Endothelial cell of hepatic sinusoid (primary cell): ENCODE measurements around the gene BFAR.
"Not testable (repeated sequence)": the region's sequence is repeated elsewhere in the genome, so short reads cannot be mapped to it uniquely, and the experiment has no call there.

Experiments
- in situ Hi-C: cut with HindIII; loops from 2 replicates; pipeline ENCODE4 v1.10.0; 2017; ENCODE audit warnings: low sequenced_read_pairs

The BFAR gene

DNA sequence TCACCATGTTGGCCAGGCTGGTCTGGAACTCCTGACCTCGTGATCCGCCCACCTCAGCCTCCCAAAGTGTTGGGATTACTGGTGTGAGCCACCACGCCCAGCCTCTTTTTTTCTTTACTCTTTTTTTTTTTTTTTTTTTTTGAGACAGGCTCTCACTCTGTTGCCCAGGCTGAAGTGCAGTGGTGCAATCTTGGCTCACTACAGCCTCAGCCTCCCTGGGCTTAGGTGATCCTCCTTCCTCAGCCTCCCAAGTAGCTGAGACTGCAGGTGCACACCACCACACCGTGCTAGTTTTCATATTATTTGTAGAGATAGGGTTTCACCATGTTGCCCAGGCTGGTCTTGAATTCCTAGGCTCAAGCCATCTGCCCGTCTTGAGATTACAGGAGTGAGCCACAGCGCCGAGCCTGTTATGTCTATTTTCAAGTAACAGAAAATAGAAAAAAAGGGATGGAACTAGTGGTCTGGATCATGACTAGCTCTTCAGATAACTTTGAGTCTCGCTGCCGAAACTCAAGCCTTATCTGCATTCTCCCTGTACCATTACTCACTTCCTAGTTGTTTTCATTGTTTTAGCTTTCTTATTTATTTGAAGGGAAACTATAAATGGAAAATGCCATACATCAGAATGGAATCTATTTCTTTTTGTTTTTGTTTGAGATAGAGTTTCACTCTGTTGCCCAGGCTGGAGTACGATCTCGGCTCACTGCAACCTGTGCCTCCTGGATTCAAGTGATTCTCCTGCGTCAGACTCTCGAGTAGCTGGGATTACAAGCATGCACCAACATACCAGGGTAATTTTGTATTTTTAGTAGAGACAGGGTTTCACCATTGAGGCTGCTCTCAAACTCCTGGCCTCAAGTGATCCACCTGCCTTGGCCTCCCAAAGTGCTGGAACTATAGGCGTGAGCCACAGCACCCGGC lies 53.4 kb downstream of the BFAR start:
- in situ Hi-C loops = not testable (repeated sequence)

DNA sequence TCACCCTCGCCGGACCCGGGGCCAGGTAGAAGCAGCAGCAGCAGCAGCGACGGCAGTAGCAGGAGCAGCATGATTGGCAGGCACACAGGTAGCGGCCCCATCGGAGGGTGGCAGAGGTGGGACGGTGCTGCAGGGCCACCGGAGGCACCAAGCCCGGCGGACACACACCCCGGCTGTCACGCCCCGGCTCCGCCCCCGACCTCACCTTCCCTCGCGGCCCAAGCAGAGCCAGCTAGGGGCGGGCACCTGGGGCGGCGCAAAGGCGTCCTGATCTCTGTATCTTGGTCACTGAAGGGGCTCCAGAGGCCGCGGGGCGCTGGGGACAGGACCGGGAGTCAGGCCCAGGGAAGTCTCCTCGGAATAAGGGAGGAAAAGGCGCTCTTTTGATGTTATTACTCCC lies 61.4 kb downstream of the BFAR start, which contains the start of gene PLA2G10:
PLA2G10 (minus strand) TSS at position 180 of the 400 bp plus-strand sequence; CDS start at position 101, 79 bp downstream.
- in situ Hi-C loops = not testable (repeated sequence)

DNA sequence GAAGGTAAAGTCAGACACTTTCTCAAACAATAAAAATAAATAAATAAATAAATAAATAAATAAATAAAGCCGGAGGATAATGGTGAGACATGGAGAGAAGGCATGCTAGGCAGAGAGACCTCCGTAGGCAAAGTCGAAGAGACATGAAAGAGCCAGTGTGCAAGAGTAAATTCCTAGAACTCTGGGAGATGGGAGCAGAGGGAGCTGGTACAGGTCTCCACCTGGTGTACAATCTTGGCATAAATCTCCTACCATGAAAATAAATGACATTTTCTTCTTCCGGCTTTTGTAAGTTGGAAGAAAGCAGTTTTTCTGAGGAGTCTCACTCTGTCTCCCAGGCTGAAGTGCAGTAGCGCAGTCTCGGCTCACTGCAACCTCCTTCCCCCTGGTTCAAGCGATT lies 69.1 kb downstream of the BFAR start:
- in situ Hi-C loops = not testable (repeated sequence)

DNA sequence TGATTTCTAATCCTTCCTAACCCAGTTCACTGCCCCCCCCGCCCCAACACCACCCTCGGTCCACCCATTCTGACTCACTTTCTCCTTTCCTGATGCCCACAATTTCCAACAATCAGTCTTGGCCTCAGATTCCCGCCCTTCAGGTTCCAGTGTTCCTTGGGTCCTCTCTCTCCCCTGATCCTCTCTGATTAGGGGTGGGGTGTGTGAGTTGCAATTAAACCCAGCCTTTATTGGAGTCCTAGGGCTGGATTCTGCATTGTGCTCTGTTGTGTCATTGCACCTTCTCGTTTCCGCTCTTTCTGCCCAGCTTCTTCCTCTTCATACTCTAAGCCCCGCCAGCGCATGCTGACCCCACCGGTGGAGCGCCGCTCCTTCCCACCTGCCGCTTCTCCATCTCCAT lies 69.9 kb downstream of the BFAR start:
- in situ Hi-C loops = not testable (repeated sequence)

DNA sequence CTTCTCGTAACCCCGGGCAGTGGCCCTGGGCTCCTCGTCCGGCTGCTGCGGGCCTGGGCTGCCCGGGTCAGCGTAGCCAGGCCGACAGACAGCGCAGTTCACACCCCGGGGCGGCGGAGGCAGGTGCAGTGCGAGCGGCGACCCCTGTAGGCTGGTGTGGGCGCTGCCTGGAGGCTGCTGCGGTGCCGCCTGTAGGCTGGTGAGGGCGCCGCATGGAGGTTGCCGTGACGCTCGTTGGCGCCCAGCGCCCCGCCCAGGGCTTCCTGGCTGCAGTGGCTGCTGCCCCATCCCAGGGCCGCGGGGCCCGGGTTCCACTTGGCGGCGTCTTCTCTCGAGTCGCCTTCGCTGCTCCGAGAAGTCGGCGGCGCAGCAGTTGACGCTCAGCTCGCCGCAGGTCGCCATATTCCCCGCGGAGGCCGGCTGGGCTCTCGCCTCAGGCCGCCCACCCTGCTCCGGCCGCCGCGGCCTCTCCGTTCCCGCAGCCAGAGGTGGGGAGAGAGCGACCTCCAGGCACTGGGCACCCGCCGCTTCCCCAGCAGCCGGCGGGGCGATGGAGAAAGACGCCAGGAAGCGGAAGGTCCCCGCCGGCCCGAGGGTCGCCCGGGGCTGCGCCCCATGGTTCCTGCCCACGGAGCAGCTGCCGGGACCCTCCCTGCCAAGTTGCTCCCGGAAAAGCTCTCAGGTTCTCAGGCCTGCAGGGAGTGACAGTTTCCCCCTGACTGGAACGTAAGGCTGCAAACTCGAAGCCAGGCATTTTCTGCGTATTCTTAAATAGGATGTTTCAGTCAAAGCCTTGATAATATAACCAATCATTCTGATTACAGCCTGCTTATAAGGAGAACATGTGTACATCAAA lies 70.6 kb downstream of the BFAR start, which contains the start of gene NPIPA3:
NPIPA3 (plus strand) TSS at position 256 of the 856 bp plus-strand sequence. CDS start 5,533 bp downstream, outside the sequence.
- in situ Hi-C loops = not testable (repeated sequence)
